NCI-H1436 treated with DMSO at 0.1 percent for 48 hours (cell line): ENCODE data around the gene NOA1.
"Not testable (repeated sequence)": the region's sequence is repeated elsewhere in the genome, so short reads cannot be mapped to it uniquely, and the experiment has no call there.

Experiments
- DNase-seq: peaks from one replicate; lab custom pipeline; 2025; lab: John Stamatoyannopoulos, UW

Gene NOA1

GRCh38 chr4:56958111-56958517 lies 19.3 kb downstream of the NOA1 start:
- peak; percentile 41 for DNase-seq

GRCh38 chr4:56953680-56954520 lies 23.5 kb downstream of the NOA1 start:
- DNase-seq: no peak

- no peak for DNase-seq
Measured at GRCh38 chr4:56941403-56941802, 36.0 kb downstream of the NOA1 start.

GRCh38 chr4:56940971-56941370 lies 36.4 kb downstream of the NOA1 start:
- DNase-seq: no peak

GRCh38 chr4:56940403-56940802 lies 37.0 kb downstream of the NOA1 start:
- DNase-seq: no peak

- not testable (repeated sequence) for DNase-seq
Measured at GRCh38 chr4:56939826-56940225, 37.6 kb downstream of the NOA1 start.

GRCh38 chr4:56937262-56937661 lies 40.1 kb downstream of the NOA1 start:
- no peak for DNase-seq

- DNase-seq: no peak
Measured at GRCh38 chr4:56931924-56932323, 45.5 kb downstream of the NOA1 start.

GRCh38 chr4:56930638-56931037 lies 46.8 kb downstream of the NOA1 start:
- no peak for DNase-seq

- DNase-seq: no peak
Measured at GRCh38 chr4:56927196-56927595, 50.2 kb downstream of the NOA1 start.

- not testable (repeated sequence) for DNase-seq
Measured at GRCh38 chr4:56914977-56915376, 62.4 kb downstream of the NOA1 start.

- DNase-seq: no peak
Measured at GRCh38 chr4:56914336-56914735, 63.1 kb downstream of the NOA1 start.
